GM21786 (cell line): Measurements from ENCODE around the gene BLOC1S1.
A peak's percentile ranks its signal among the peaks of the same experiment; 100 is the strongest.
"Not testable (repeated sequence)": the region's sequence is repeated elsewhere in the genome, so short reads cannot be mapped to it uniquely, and the experiment has no call there.

ENCODE experiments used
- ATAC-seq: cut with Tn5 transposase; IDR thresholded peaks from one replicate; pipeline ENCODE4 v1.9.1; 2021; ENCODE audit not compliant: unreplicated experiment

BLOC1S1 gene

DNA sequence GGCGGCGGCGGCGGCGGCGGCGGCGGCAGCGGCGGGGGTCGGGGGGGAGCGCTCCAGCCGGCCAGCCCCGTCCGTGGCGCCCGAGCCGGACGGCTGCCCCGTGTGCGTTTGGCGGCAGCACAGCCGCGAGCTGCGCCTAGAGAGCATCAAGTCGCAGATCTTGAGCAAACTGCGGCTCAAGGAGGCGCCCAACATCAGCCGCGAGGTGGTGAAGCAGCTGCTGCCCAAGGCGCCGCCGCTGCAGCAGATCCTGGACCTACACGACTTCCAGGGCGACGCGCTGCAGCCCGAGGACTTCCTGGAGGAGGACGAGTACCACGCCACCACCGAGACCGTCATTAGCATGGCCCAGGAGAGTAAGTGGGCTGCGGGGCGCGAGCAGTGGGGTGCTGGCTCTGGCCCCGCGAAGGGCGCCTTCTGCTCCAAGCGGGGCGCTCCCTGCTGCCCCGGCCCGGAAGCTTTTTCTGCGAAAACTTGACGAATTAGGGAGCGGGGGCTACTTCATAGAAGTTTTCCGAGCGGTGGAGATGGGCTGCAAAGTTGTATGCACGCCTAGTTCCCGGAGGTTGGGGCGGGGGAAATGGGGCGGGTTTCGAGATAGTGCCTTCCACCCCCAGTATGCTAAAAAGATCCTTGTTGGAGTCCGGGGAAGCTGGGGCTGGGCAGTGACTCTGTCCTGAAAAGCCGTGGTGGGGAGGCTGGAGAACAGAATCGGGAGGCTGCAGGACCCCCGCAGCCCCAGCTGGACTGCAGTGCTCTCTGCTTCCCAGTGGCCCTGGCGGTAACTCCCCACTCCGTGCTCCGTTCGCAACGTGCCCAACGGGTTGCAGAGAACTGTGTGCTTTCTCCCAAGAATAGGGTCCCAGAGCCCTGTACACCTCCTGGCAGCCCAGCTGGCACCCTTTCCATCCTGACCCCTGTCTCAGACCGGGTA is 27.8 kb downstream of the BLOC1S1 start:
- ATAC-seq, result peak; percentile 41

DNA sequence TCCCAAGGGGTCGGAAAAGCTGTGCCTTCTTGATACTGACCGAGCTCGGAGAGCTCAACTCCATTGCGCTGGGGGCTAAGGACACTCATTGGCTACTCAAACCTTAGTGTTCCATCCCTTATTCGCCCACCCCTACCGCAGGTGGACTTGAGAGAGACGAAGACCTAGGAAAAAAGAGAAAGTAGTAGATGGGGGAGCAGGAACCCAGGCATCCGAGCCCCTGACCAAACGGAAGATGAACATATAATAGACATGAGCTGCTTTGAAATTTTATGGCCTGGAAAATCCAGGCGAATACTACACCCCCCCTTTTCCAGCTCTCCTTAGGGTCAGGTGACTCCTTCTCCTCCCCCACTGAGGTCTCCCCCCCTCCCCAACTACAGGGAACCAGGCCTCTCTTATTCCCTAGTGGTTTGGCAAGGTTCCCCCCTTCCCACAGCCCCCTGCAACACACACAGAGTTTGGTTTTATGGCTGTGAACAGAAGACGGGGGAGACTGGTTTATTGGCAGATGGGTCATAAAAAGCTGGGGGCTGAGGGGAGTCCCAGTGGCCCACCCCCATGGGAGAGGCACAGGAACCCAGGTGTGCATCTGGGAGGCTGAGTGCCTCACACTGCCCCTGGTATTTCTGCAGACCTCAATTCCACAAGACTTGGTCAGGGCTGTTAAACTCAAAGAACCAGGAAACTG is 28.6 kb downstream of the BLOC1S1 start:
- ATAC-seq, result no peak

DNA sequence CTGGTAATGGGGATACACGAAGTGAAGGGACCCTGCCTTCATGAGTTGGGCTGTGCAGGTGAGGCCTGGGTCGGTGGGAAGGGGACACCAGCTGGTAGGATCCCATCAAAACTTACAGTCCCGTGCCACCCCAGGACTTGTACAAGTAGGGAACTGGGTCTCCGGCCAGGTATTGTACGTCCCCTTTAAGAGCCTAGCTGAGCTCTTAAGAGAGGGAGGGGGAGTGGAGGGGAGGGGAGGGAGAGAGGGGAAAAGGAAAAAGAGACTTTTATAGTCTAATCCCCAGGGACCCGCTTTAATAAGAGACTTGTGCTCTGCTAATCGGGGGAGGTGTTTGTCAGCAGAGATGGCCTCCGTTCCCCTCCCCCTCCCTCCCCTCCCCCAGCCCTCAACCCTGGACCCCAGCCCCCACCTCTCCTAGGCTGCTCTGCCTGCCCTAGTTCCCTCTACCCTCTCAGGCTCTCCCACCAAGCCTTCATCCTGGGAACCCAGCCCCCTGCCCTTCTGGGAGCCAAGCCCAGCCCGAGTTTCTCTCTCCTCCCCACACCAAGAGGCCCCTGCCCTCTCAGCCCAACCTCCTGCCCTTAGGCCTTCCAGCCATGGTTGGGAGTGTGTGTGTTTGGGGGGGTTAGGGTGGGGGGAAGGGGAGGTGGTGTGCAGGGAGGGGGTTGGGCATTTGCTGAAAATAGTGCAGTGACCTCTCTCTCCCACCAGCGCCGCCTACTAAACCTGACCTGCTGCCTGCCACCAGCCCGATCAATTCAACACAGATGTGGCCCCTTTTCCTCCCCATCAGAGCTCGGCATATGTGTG is 29.7 kb downstream of the BLOC1S1 start:
- ATAC-seq, result no peak

DNA sequence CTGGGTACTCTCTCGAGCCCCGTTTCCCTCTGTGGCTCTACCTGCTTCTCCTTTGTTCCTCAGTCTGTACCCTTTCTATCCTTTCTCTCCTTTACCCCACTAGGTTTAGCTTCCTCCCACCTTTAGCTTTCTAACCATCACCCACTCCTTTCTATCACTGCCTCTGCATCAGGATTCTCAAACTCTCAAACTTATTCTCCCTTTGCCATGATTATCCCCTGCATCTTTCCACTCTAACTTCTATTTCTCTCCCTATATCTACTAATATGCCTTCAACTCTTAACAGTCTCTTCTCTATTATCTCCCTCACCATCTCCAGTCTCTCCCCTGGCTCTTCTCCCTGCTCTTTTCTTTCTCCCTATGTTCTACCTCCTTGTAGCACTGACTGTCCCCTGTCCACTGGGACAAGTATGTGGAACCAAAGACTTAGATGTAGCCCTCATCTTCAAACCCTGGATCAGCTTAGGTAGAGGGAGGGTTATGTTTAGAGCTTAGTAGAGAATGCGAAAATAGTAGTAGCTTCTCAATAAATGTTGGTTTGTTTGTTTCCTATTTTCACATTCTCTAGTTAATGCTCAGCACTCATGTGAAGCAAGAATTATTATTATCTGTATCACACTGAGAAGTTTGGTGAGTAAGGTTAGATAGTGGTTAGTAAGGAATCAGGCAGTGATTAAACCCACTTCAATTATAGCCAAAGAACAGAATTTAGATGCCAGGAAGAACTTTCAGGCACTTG is 30.5 kb downstream of the BLOC1S1 start:
- ATAC-seq, result no peak

DNA sequence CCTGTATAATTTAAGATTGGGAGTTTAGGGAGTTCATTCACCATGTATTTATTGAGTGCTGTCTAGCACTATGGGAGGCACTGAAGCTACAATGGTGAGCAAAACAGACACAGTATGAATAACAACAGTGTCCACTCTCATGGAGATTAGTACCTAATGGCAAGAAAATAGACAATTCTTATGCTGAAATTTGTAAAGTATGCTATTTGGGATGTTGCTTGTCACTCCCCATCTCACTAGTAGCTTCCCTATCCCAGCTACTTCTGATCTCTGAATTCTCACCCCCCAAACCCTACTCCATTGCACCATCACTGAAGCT is 31.0 kb downstream of the BLOC1S1 start:
- ATAC-seq, result no peak

DNA sequence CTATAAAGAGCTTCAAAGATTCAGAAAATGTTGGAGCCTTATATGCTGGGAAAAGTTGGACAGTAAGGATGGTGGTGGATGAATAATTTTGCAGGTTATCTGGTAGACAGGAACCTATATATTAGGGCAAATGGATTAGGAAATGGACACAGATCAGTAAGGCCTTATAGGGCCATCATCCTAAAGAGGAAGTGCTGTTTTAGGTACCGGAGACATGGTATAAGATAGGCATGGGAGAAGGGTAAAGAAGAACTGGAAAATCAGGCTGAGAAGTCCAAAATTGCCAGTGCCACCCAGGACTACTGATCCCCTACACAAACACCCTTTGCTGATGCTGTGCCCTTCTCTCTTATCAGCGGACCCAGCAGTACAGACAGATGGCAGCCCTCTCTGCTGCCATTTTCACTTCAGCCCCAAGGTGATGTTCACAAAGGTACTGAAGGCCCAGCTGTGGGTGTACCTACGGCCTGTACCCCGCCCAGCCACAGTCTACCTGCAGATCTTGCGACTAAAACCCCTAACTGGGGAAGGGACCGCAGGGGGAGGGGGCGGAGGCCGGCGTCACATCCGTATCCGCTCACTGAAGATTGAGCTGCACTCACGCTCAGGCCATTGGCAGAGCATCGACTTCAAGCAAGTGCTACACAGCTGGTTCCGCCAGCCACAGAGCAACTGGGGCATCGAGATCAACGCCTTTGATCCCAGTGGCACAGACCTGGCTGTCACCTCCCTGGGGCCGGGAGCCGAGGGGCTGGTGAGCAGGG is 32.6 kb downstream of the BLOC1S1 start:
- no peak for ATAC-seq

DNA sequence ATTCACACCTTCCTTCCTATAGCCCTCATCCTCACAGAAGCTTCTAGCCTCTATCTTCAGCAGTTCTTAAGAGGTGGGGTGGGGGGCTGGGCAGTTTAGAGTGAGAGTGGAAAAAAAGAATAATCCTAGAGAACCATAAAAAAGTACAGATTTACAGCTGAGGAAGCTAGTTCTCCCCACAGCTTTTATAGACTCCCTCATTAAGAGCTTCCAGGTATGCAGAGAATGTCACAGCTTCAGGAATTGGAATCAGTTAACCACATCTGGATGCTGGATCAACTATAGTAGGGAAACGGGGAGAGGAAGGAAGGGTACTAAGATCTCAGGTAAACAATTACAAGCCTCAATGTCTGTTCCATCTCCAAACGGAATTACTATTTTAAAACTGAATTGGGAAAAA is 39.4 kb downstream of the BLOC1S1 start:
- no peak for ATAC-seq

DNA sequence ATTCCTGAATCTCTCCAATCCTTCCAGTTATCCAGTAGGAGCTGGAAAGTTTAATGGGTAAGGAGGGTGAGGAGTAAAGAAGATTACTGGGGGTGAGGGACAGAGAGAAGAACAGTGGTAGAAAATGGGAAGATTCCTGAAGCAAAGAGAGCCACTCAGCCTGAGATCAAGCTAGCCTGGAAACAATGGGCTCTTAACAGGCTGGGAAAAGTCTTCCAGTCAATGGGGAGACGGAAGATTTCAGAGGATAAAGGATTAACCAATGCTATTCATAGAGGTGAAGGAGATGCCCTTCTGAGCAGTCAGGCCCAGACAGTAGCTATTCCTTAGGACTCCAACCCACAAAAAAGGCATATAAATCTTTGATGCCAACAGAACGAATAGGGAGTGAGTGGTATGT is 41.9 kb downstream of the BLOC1S1 start:
- no peak for ATAC-seq

DNA sequence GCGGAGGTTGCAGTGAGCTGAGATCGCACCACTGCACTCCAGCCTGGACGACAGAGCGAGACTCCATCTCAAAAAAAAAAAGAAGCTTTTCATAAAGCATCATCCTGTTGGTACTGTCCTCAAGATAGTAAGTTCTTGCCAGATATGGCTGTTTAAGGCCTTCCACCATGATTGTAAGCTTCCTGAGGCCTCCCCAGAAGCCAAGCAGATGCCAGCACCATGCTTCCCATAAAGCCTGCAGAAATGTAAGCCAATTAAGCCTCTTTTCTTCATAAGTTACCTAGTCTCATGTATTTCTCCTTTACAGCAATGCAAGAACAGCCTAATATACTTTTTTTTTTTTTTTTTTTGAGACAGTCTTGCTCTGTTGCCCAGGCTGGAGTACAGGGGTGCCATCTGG is 42.7 kb downstream of the BLOC1S1 start:
- not testable (repeated sequence) for ATAC-seq

DNA sequence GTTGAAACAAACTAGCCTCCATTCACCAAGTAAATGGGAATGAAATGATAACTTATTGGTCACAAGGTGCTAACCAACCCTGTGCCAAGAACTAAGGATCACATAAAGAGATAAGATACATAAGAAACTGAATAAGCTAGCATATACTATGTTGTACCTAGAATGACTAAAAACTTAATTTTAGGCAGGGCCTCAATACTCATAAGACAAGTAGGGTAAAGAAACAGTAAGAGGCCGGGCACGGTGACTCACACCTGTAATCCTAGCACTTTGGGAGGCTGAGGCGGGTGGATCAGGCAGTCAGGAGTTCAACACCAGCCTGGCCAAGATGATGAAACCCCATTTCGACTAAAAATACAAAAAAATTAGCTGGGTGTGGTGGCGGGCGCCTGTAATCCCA is 44.8 kb downstream of the BLOC1S1 start:
- ATAC-seq, result no peak

DNA sequence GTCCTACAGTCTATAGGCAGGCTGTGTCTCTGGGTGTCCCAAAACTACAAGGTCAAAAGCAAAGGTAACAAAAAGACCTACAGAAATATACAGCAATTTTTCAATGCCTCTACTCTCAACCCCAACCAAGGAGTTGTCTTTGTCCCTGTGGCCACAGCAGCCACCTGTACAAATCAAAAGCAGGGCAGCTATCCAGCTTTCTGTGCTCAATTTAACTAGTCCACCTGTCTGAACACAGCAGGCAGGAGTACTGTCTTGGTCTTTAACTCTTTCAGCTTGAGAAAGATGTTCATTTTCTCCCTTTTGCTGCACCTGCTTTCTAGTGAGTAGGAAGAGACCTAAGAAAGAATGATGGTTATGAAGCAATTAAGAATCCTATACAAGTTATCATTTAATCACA is 46.8 kb downstream of the BLOC1S1 start:
- no peak for ATAC-seq

DNA sequence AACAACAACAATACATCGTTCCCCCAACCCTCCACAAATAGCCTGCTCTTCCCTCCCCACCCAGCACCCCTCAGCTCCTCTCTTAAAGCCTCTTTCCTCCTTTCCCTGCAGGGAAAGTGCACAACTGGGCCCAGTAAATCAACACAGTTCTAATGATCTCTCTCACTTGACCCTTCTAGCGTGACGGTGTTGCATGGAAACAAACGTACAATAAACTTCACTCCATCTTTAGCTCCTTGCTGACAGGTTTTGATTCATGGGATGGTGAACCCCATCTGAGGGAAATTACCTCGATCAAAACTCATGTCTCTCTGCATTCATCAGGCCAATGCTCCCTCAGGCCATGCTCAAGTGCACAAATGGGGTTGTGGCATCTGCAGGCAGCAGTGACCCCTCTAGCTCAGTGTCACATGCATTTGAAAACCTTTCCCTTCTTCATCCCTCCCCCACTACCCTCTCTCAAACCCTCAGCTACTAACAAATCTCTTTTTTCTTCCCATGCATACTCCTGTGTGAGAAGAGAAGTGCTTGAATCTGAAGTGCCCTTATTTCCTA is 50.0 kb downstream of the BLOC1S1 start:
- no peak for ATAC-seq

DNA sequence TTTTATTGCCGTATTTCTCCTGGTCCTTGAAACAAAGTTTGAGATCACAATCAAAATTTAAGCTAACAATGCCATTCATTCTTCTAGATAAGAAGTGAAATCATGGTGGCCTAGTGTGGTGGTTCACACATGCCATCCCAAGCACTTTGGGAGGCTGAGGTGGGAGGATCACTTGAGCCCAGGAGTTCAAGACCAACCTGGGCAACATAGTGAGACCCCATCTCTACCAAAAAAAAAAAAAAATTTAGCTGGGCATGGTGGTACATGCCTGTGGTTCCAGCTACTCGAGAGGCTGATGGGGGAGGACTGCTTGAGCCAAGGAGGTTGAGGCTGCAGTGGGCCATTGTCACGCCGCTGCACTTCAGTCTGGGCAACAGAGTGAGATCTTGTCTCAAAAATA is 51.3 kb downstream of the BLOC1S1 start:
- no peak for ATAC-seq
